DMS114 treated with DMSO at 0.1 percent for 48 hours (cell line): ENCODE data around the gene NF2.

Experiments
- DNase-seq: peaks from one replicate; lab custom pipeline; 2025; ENCODE audit not compliant: unreplicated experiment; lab: John Stamatoyannopoulos, UW

Gene NF2

GRCh38 chr22:29663180-29663821 is 59.9 kb downstream of the NF2 start:
- no peak for DNase-seq

- DNase-seq, result no peak
Observed at GRCh38 chr22:29665486-29665885, 62.1 kb downstream of the NF2 start.

GRCh38 chr22:29668673-29669072 is 65.2 kb downstream of the NF2 start:
- no peak for DNase-seq

- no peak for DNase-seq
Observed at GRCh38 chr22:29670626-29671025, 67.2 kb downstream of the NF2 start.

GRCh38 chr22:29673361-29674066 is 70.1 kb downstream of the NF2 start:
- no peak for DNase-seq

GRCh38 chr22:29674121-29674520 is 70.7 kb downstream of the NF2 start:
- DNase-seq, result no peak

- DNase-seq, result no peak
Observed at GRCh38 chr22:29679316-29679715, 75.9 kb downstream of the NF2 start.

- DNase-seq, result no peak
Observed at GRCh38 chr22:29683536-29683935, 80.1 kb downstream of the NF2 start.

- no peak for DNase-seq
Observed at GRCh38 chr22:29684244-29684643, 80.8 kb downstream of the NF2 start.

GRCh38 chr22:29689206-29689879 is 85.9 kb downstream of the NF2 start:
- DNase-seq, result no peak

- peak; percentile 2 for DNase-seq
Observed at GRCh38 chr22:29689880-29690213, 86.4 kb downstream of the NF2 start.

GRCh38 chr22:29690476-29690875 is 87.0 kb downstream of the NF2 start:
- DNase-seq, result no peak

- DNase-seq, result no peak
Observed at GRCh38 chr22:29691636-29692326, 88.3 kb downstream of the NF2 start.

- DNase-seq, result no peak
Observed at GRCh38 chr22:29692327-29692640, 88.9 kb downstream of the NF2 start.

- DNase-seq, result no peak
Observed at GRCh38 chr22:29693161-29693560, 89.7 kb downstream of the NF2 start.

- no peak for DNase-seq
Observed at GRCh38 chr22:29693671-29694070, 90.2 kb downstream of the NF2 start.

GRCh38 chr22:29695129-29695926 is 91.9 kb downstream of the NF2 start:
- no peak for DNase-seq

GRCh38 chr22:29697853-29698598 is 94.6 kb downstream of the NF2 start:
- no peak for DNase-seq

GRCh38 chr22:29700206-29700899 is 96.9 kb downstream of the NF2 start:
- DNase-seq, result no peak

GRCh38 chr22:29700900-29701154 is 97.4 kb downstream of the NF2 start:
- no peak for DNase-seq
